WTC11 (cell line): ENCODE results near the gene WDR31. TPM values are rescaled to one million over a fixed set of nuclear protein-coding genes. Genes with fewer than 3 reads are reported as not detected.

Experiments
- ATAC-seq: fragments of 200-7000 bp; cut with Tn5 transposase; 2 replicates; pipeline ENCODE4 v1.10.0; 2021; ENCODE audit warnings: mild to moderate bottlenecking, moderate library complexity
- CTCF ChIA-PET: fragments of 300-600 bp; sonication (Branson Sonifier 250); formaldehyde crosslinking; loops from one replicate; lab custom pipeline; 2021; ENCODE audit warnings: antibody characterized with exemption; lab: Charles Lee
- POLR2A ChIA-PET: fragments of 350-600 bp; sonication (Branson Sonifier 250); formaldehyde crosslinking; loops from one replicate; lab custom pipeline; 2021; ENCODE audit warnings: antibody characterized with exemption; lab: Charles Lee
- DNase-seq: peaks from one replicate; pipeline ENCODE4 v3.0.0; 2021; ENCODE audit warnings: low spot score
- H3K27ac Mint-ChIP-seq: 2 replicates; pipeline ENCODE4 v1.8.0; 2021; ENCODE audit warnings: mixed read lengths
- H3K27me3 Mint-ChIP-seq: 2 replicates; pipeline ENCODE4 v1.8.0; 2021; ENCODE audit warnings: low read depth, mild to moderate bottlenecking, moderate library complexity, mixed read lengths
- H3K36me3 Mint-ChIP-seq: 2 replicates; pipeline ENCODE4 v1.8.0; 2021; ENCODE audit warnings: mixed read lengths
- H3K4me1 Mint-ChIP-seq: 2 replicates; pipeline ENCODE4 v1.8.0; 2022; ENCODE audit warnings: mixed read lengths
- H3K4me3 Mint-ChIP-seq: 2 replicates; pipeline ENCODE4 v1.8.0; 2021; ENCODE audit warnings: mild to moderate bottlenecking, moderate library complexity, mixed read lengths
- H3K9me3 Mint-ChIP-seq: 2 replicates; pipeline ENCODE4 v1.8.0; 2021; ENCODE audit warnings: mixed read lengths
- FOXK1 ChIP-seq: sonication (generic); formaldehyde crosslinking; IDR thresholded peaks from 2 replicates; pipeline ENCODE4 v1.8.0; 2022; ENCODE audit warnings: mild to moderate bottlenecking, moderate library complexity, missing genetic modification reagents
- FOXP1 ChIP-seq: sonication (generic); formaldehyde crosslinking; IDR thresholded peaks from 2 replicates; pipeline ENCODE4 v1.8.0; 2022; ENCODE audit warnings: missing genetic modification reagents, mild to moderate bottlenecking, moderate library complexity, borderline replicate concordance
- GRHL2 ChIP-seq: fragments of 250-450 bp; sonication (Bioruptor Pico); IDR thresholded peaks from 2 replicates; pipeline ENCODE4 v1.8.0; 2022; ENCODE audit warnings: mild to moderate bottlenecking, moderate library complexity; ENCODE audit not compliant: insufficient replicate concordance, severe bottlenecking
- HMGA2 ChIP-seq: fragments of 250-450 bp; sonication (Bioruptor Pico); IDR thresholded peaks from 2 replicates; pipeline ENCODE4 v1.4.0; 2021; ENCODE audit warnings: mild to moderate bottlenecking, moderate library complexity
- IRF2 ChIP-seq: sonication (generic); formaldehyde crosslinking; IDR thresholded peaks from 2 replicates; pipeline ENCODE4 v1.8.0; 2022; ENCODE audit warnings: low read depth, missing genetic modification reagents, borderline replicate concordance
- JAZF1 ChIP-seq: fragments of 250-450 bp; sonication (Bioruptor Pico); IDR thresholded peaks from 2 replicates; pipeline ENCODE4 v1.9.0; 2021; ENCODE audit warnings: moderate library complexity, mild to moderate bottlenecking, inconsistent platforms
- JUN ChIP-seq: sonication (generic); formaldehyde crosslinking; IDR thresholded peaks from 2 replicates; pipeline ENCODE4 v1.8.0; 2023; ENCODE audit warnings: mild to moderate bottlenecking, missing genetic modification reagents
- NFATC4 ChIP-seq: fragments of 250-450 bp; sonication (Bioruptor Pico); IDR thresholded peaks from 2 replicates; pipeline ENCODE4 v1.9.0; 2021; ENCODE audit warnings: mild to moderate bottlenecking
- NFE2L1 ChIP-seq: sonication (generic); formaldehyde crosslinking; IDR thresholded peaks from 2 replicates; pipeline ENCODE4 v1.8.1; 2023; ENCODE audit warnings: missing genetic modification reagents
- NFYB ChIP-seq: sonication (generic); formaldehyde crosslinking; conservative IDR thresholded peaks from 2 replicates; pipeline ENCODE4 v1.8.0; 2022; ENCODE audit warnings: low read depth, missing genetic modification reagents
- TEAD1 ChIP-seq: sonication (generic); formaldehyde crosslinking; IDR thresholded peaks from 2 replicates; pipeline ENCODE4 v1.8.0; 2022; ENCODE audit warnings: mild to moderate bottlenecking, missing genetic modification reagents
- TP53 ChIP-seq: sonication (generic); formaldehyde crosslinking; IDR thresholded peaks from 2 replicates; pipeline ENCODE4 v1.8.1; 2023; ENCODE audit warnings: mild to moderate bottlenecking, missing genetic modification reagents
- ZNF138 ChIP-seq: sonication (generic); formaldehyde crosslinking; conservative IDR thresholded peaks from 2 replicates; pipeline ENCODE4 v1.8.1; 2022; ENCODE audit warnings: mild to moderate bottlenecking, moderate library complexity, missing genetic modification reagents
- ZNF263 ChIP-seq: sonication (generic); formaldehyde crosslinking; IDR thresholded peaks from 2 replicates; pipeline ENCODE4 v1.8.1; 2022; ENCODE audit warnings: low read depth, mild to moderate bottlenecking, moderate library complexity, missing genetic modification reagents
- total RNA-seq: library from RNA; stranded (reverse); gene quantifications from 3 replicates; pipeline ENCODE4 v1.2.3, GENCODE V29; 2021
- TF ChIP-seq, protein P1 (sequence below): sonication (generic); formaldehyde crosslinking; conservative IDR thresholded peaks from 2 replicates; pipeline ENCODE4 v1.8.1; 2022; ENCODE audit warnings: mild to moderate bottlenecking, missing genetic modification reagents
- TF ChIP-seq, protein P2 (sequence below): sonication (generic); formaldehyde crosslinking; IDR thresholded peaks from 2 replicates; pipeline ENCODE4 v1.8.1; 2022; ENCODE audit warnings: mild to moderate bottlenecking, moderate library complexity, missing genetic modification reagents
- TF ChIP-seq, protein P3 (sequence below): fragments of 200-600 bp; IDR thresholded peaks from 2 replicates; pipeline ENCODE4 v1.8.0; 2022; ENCODE audit warnings: antibody characterized with exemption
- TF ChIP-seq, protein P4 (sequence below): fragments of 250-450 bp; sonication (Bioruptor Pico); IDR thresholded peaks from 2 replicates; pipeline ENCODE4 v1.8.0; 2021; ENCODE audit warnings: mild to moderate bottlenecking
- TF ChIP-seq, protein P5 (sequence below): fragments of 250-450 bp; sonication (Bioruptor Pico); IDR thresholded peaks from 2 replicates; pipeline ENCODE4 v1.9.0; 2021; ENCODE audit warnings: mild to moderate bottlenecking

Gene WDR31
- total RNA-seq, 1 experiment from 2014 or later, result 0.37 TPM

DNA sequence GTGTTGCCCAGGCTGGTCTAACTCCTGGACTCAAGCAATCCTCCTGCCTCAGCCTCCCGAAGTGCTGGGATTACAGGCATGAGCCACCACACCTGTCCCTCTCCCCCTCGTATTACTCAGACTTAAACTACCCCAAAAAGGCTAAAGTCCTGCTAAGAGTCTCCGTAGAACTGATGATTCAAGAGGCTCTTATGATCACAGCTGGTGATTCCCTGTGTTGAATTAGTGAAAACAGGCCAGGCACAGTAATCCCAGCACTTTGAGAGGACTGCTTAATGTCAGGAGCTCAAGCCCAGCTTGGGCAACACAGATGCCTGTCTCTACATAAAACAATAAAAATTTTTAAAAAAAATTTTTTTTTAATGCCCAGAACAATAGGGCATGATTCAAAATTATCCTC, 73.9 kb downstream of the WDR31 start:
- TF ChIP-seq, protein P1, sequence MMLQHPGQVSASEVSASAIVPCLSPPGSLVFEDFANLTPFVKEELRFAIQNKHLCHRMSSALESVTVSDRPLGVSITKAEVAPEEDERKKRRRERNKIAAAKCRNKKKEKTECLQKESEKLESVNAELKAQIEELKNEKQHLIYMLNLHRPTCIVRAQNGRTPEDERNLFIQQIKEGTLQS (CRISPR knock-in tag), result no peak
- TF ChIP-seq FOXK1 (CRISPR knock-in tag) (no peak), NFYB (CRISPR knock-in tag) (no peak), JUN (CRISPR knock-in tag) (no peak), TEAD1 (no peak), GRHL2 (CRISPR knock-in tag) (no peak), NFE2L1 (CRISPR knock-in tag) (no peak), NFATC4 (CRISPR knock-in tag) (no peak), ZNF138 (CRISPR knock-in tag) (no peak), ZNF263 (CRISPR knock-in tag) (no peak), IRF2 (CRISPR knock-in tag) (no peak), JAZF1 (CRISPR knock-in tag) (no peak), FOXP1 (no peak), TP53 (CRISPR knock-in tag) (no peak), HMGA2 (CRISPR knock-in tag) (no peak)
- TF ChIP-seq, protein P2, sequence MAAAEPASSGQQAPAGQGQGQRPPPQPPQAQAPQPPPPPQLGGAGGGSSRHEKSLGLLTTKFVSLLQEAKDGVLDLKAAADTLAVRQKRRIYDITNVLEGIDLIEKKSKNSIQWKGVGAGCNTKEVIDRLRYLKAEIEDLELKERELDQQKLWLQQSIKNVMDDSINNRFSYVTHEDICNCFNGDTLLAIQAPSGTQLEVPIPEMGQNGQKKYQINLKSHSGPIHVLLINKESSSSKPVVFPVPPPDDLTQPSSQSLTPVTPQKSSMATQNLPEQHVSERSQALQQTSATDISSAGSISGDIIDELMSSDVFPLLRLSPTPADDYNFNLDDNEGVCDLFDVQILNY (CRISPR knock-in tag), result no peak
- TF ChIP-seq, protein P3, sequence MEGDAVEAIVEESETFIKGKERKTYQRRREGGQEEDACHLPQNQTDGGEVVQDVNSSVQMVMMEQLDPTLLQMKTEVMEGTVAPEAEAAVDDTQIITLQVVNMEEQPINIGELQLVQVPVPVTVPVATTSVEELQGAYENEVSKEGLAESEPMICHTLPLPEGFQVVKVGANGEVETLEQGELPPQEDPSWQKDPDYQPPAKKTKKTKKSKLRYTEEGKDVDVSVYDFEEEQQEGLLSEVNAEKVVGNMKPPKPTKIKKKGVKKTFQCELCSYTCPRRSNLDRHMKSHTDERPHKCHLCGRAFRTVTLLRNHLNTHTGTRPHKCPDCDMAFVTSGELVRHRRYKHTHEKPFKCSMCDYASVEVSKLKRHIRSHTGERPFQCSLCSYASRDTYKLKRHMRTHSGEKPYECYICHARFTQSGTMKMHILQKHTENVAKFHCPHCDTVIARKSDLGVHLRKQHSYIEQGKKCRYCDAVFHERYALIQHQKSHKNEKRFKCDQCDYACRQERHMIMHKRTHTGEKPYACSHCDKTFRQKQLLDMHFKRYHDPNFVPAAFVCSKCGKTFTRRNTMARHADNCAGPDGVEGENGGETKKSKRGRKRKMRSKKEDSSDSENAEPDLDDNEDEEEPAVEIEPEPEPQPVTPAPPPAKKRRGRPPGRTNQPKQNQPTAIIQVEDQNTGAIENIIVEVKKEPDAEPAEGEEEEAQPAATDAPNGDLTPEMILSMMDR, result no peak
- TF ChIP-seq, protein P4, sequence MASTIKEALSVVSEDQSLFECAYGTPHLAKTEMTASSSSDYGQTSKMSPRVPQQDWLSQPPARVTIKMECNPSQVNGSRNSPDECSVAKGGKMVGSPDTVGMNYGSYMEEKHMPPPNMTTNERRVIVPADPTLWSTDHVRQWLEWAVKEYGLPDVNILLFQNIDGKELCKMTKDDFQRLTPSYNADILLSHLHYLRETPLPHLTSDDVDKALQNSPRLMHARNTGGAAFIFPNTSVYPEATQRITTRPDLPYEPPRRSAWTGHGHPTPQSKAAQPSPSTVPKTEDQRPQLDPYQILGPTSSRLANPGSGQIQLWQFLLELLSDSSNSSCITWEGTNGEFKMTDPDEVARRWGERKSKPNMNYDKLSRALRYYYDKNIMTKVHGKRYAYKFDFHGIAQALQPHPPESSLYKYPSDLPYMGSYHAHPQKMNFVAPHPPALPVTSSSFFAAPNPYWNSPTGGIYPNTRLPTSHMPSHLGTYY, result no peak
- TF ChIP-seq, protein P5, sequence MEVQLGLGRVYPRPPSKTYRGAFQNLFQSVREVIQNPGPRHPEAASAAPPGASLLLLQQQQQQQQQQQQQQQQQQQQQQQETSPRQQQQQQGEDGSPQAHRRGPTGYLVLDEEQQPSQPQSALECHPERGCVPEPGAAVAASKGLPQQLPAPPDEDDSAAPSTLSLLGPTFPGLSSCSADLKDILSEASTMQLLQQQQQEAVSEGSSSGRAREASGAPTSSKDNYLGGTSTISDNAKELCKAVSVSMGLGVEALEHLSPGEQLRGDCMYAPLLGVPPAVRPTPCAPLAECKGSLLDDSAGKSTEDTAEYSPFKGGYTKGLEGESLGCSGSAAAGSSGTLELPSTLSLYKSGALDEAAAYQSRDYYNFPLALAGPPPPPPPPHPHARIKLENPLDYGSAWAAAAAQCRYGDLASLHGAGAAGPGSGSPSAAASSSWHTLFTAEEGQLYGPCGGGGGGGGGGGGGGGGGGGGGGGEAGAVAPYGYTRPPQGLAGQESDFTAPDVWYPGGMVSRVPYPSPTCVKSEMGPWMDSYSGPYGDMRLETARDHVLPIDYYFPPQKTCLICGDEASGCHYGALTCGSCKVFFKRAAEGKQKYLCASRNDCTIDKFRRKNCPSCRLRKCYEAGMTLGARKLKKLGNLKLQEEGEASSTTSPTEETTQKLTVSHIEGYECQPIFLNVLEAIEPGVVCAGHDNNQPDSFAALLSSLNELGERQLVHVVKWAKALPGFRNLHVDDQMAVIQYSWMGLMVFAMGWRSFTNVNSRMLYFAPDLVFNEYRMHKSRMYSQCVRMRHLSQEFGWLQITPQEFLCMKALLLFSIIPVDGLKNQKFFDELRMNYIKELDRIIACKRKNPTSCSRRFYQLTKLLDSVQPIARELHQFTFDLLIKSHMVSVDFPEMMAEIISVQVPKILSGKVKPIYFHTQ, result no peak
- Mint-ChIP-seq H3K4me3 (no peak overlapping the region), H3K9me3 (no peaks in the 10 kb centered on the region), H3K27ac (no peak overlapping the region), H3K4me1 (no peaks in the 10 kb centered on the region), H3K27me3 (no peaks in the 10 kb centered on the region), H3K36me3 (peaks cover 31% of the 10 kb centered on the region)
- DNase-seq, result no peak
- ATAC-seq, result no peak
- ChIA-PET CTCF (no interaction called here), POLR2A (no interaction called here)

Other genes starting within 250 kb of the WDR31 start
- gene SLC31A2, start 189.3 kb downstream of the WDR31 start, total RNA-seq, result 1.7 to 2.0 TPM (median 1.8 TPM) in 3 replicates
- gene FKBP15, start 119.0 kb downstream of the WDR31 start, total RNA-seq, result 13.5 to 14.9 TPM (median 13.9 TPM) in 3 replicates
- gene SLC31A1, start 118.7 kb downstream of the WDR31 start, total RNA-seq, result 41.6 to 43.9 TPM (median 43.6 TPM) in 3 replicates
- 36.9 to 39.8 TPM (median 37.0 TPM) in 3 replicates for gene CDC26, start 64.7 kb downstream of the WDR31 start, total RNA-seq
- gene PRPF4, start 64.6 kb downstream of the WDR31 start, total RNA-seq, result 29.0 to 32.4 TPM (median 30.4 TPM) in 3 replicates
- 0.17 to 0.25 TPM (median 0.25 TPM) in 3 replicates for gene RNF183, start 36.9 kb downstream of the WDR31 start, total RNA-seq
- 6.4 to 8.0 TPM (median 7.2 TPM) in 3 replicates for gene BSPRY, start 9.3 kb upstream of the WDR31 start, total RNA-seq
- 15.7 to 17.2 TPM (median 16.6 TPM) in 3 replicates for gene HDHD3, start 36.7 kb upstream of the WDR31 start, total RNA-seq
- 14.7 to 15.9 TPM (median 15.5 TPM) in 3 replicates for gene ALAD, start 61.0 kb upstream of the WDR31 start, total RNA-seq
- 39.7 to 43.6 TPM (median 42.4 TPM) in 3 replicates for gene POLE3, start 70.4 kb upstream of the WDR31 start, total RNA-seq
- gene C9orf43, start 70.5 kb upstream of the WDR31 start, total RNA-seq, result 0.28 to 0.46 TPM (median 0.30 TPM) in 3 replicates
- gene RGS3, start 123.5 kb upstream of the WDR31 start, total RNA-seq, result 15.0 to 17.2 TPM (median 16.6 TPM) in 3 replicates